Activated effector memory CD4-positive, alpha-beta T cell treated with Interleukin-2 at 50 U/mL for 16 hours (primary cell): ENCODE measurements around the gene TRERF1.

ENCODE experiments used
- DNase-seq: peaks from one replicate; pipeline ENCODE4 v3.0.0-alpha.2; 2020

TRERF1 gene

DNA sequence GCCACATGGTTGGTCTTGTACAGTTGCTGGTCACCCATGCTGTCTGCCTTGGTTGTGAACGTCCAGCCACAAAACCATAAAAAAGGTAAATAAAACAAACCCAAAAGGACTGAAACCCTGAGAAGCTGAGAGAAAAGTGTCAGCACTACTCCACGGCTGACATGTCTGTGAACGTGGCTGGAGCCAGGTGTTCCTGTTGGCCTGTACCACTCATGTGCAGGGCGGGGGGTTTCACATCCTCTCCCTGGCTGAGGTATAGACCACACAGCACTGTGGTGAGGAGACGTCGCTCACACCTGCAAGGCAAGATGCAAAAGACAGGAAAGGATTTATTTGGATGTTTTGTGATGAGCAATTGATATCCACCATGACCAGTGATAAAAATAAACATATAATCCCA, 182.2 kb downstream of the TRERF1 start:
- no peak for DNase-seq

DNA sequence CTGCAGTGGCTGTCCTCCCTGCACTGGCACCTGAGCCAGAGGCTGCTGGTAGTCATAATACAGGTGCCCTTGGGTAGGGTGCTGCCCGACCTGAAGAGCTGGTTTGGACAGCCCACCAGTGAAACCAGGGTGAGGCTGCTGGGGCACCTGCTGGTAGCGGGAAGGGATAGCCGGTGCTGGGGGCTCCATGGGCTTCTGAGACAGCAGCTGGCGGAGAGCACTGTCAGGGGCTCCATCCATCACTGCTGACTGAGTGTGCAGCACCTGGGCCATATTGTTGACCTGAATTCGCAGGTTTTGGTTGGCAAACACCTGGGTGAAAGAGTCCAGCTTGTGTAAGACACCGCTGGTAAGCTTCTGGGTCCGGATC, 182.9 kb downstream of the TRERF1 start:
- DNase-seq, result no peak

DNA sequence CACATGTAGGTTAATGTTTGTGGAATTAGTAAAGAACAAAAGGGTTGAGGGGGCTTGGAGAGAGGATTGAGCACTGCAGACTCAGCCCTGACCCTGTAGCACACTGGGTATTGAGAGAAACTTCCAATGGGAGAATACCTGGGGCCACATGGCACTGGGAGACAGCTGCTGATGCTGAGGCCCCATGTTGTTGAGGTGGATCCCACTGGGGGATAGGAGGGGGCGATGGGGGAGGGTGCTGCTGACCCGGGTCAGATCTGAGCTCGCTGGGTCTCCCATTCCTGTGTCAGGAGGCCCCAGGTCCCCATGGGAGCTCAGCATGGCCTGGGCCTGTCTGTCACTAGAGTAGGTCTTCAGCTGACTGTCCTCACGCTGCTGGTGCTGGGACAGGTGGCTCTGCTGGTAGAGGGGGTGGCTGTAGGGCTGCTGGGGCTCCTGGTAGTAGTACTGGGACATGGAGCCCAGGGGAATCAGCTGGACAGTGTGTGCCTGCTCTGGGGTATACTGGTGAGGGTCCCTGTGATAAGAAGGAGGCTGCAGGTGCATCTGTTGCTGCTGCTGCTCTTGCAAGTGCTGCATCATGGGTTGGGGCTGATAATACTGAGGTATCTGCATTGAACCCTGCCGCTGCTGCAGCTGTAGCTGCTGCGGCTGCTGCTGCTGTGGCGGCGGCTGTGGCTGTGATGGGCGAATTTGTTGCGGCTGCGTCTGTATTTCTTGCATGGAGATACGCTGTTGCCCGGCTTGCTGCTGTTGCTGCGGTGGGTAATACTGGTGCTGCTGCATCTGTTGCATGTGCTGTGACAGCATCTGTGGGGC, 183.5 kb downstream of the TRERF1 start:
- no peak for DNase-seq

DNA sequence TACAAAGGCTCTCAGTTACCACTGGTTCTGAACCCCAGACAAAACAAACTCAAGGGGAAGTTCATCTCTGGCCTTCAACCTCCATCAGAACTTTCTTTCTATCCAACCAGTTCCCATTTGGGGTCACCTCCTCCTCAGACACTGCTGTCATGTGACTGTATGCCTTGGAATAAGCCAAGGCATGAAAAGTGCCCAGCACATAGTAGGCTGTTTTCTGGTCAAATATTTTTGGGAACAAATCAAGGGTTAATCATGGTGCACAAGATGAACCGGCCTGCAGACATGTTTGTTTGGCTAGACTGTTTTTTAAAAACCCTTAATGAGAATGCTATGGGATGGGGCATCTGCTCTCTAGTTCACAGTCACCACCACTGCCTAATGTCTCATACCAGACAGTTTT, 185.2 kb downstream of the TRERF1 start:
- DNase-seq, result no peak

DNA sequence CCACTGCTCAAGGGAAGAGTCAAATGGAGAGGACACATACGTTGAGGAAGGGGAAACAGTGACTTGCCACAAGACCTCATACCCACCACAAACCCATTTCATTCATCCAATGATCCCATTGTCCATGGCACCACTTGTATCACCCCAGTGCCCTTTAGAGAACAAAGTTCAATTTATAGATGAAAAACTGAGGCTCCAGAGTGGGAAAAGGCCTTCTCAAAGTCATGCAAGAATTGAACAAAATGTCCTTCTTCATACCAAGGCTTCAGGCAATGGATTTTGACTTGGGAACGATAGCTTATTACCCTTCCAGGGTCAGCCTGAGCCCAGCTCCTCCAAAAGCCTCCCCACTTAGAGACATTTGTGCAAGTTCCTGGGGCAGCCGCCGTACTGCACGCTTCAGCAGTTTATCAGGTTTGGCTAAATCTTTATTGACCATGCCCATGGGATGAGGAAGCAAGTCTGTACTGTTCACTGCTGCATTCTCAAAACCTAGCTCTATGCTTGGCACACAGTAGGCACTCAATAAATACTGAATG, 186.8 kb downstream of the TRERF1 start:
- no peak for DNase-seq

DNA sequence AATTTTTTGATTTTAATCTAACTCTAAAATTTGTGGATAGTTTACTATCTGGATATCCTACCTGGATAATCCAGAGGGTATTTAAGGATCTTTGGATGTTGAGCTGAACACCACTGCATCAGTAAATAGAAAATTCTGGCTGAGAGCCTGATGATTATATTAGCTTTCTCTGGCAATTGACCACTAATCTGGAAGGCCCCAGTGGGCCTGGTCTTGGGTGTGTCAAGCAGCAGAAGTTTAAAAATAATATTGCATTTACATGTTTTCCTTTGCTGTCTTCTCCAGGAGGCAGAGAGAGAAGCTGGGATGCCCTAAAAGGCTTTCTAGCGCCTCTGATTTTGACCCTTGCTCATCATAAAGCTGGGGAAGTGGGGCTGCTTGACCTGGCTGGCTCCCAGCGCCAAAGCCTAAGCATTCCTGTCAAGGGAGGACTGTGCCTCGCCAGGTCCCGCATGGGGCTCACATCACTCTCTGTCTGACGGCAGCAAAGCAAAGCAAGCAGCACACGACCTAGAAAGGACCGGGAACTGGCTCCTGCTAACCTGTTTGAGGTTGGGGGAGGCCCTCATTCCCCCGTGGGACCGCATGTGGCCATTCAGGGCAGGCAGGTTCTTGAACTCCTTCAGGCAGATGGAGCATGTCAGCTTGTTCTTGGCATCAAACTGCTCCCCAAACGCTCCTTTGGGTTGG, 187.4 kb downstream of the TRERF1 start:
- no peak for DNase-seq

DNA sequence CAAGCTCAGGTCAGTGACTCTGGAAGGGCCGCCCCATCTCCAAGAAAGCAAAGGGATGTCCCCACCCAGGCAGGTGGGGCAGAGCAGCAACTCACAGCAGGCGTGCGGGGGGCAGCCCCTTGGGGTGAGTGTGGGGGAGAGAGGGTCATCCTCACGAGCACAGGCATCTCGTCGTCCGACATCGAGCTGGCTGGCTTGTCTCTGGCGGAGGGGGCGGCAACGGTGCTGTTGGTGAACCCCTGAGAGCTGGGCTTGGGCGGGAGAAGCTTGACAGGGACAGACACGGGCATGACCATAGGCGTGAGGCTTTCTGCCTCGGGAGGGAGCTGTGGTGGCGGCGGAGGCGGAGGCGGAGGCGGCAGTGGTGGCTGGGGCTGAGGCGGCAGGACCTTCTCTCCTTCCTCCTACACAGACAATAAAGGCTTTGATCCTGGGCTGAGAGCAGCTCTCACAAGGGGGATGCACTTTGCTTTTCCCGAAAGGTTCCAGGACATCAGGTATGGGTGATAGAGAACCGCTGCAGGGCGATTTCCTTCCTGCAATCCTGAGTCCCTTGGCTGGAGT, 188.5 kb downstream of the TRERF1 start:
- DNase-seq, result no peak

DNA sequence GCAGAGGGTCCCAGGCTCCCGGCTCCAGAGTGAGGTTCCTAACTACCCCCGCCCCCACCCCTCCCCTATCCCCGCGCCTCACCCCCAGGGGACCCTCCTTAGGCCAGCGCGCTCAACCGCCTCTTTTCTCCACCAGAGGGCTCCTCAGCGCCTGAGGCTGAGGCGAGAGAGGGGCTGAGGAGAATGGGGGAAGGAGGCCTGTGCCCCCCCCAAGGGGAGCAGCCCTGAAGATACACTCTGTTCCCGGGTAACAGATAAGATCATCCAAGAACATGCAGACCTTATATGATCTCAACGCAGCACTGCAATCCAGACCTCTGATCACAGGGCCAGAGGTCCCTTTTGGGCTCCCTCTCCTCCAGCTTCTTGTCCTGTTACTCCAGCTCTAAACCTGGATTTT, 190.8 kb downstream of the TRERF1 start:
- no peak for DNase-seq

DNA sequence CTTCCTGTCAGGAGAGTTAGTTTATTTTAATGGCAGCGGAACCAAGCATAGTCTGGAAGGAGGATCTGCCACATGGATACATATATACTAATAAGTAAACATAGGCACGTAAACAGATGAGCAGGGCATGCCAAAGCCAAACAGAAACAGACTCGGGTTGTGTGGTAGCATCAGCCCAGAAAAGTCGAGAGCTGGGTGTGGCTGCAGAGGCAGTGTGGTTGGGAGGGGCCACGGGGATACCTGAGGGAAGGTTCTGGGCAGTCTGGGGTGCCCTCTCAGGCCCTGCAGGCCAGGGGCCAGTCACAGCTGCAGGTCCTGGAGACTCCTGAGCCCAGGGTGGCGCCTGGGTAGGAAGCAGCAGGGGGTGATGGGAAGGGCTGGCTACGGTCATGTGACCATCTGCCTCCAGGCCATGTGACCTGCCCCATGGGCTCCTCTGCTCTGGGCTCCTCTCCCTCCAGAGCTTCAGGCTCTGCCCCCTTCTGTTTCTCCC, 191.3 kb downstream of the TRERF1 start:
- DNase-seq, result no peak

DNA sequence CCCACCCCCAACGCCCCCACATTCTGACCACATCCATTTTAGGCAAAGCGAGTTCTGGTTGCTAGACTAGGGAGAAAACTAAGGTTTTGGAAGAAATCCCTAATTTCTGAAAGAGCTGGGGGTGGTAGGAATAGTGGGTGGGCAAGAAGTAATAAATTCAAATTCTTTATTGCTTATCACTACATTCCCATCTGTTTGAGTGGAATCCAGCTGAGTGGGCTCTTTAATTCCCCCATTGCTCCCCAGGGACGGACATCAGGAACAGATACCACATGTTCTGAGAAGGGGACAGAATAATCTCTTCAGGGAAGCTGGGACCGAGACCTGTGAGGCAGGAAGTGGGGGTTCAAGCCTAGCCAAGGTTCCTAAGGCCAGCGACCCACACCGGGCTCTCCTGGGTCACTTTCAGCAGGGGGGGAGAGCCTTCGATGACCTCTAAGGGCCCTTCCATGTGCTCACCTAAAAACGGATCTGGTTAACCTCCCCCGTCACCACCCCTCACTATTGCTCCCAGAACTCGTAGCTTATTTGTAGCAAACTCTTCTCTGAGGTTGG, 191.8 kb downstream of the TRERF1 start:
- DNase-seq, result no peak

DNA sequence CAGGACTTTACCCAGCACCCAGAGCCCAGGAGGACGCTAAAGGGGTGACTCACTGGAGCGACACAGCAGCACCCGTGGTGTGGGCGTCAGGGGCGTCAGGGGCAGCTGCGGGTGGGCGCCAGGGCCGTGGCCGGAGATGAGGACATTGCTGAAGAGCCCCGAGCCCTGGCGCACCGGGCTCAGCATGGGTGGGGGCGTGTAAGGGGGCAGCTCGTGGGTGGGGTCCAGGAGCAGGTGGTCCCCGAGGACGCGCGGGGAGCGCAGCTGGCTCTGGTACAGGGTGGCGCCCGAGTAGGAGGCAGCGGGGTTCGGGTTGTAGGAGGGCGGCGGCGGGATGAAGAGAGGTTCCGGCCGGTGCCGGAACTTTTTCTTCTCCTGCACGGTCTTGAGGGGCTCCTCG, 192.4 kb downstream of the TRERF1 start:
- no peak for DNase-seq

DNA sequence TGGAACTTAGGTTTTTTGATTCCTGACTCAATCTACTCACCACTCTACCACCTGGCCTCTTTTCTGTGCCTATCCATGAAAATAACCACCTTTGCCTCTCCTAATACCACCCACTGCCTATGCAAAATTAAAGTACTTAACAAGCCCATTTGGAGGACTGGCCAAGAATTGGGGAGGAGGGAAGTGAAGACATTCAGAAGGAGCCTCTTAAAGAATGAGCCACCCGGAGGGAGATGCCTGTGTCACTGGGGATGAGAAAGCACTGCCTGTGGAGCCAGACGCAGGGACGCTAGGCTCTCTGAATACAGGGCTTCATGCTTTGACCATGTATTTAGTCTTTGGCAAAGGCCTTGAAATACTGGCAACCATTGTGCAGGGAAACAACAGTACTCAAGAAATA, 194.1 kb downstream of the TRERF1 start:
- no peak for DNase-seq

DNA sequence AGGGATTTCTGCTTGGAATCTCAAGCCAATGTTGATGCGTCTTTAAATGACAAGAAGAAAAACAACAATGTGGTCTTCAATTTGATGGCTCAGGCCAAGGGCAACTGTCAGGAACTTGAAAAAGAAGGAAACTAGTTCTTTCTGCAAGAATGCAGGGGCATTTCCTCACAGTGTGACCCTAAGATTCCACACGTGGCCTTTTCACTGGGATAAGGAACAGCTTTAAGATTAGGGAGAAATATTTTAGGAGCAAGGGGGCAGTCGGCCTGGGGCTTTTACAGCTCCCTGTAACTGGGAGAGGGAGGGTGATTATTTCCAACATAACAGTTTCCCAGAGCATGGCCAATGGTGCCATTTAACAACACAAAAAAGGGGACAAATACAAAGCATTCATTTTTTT, 194.7 kb downstream of the TRERF1 start:
- DNase-seq, result no peak

DNA sequence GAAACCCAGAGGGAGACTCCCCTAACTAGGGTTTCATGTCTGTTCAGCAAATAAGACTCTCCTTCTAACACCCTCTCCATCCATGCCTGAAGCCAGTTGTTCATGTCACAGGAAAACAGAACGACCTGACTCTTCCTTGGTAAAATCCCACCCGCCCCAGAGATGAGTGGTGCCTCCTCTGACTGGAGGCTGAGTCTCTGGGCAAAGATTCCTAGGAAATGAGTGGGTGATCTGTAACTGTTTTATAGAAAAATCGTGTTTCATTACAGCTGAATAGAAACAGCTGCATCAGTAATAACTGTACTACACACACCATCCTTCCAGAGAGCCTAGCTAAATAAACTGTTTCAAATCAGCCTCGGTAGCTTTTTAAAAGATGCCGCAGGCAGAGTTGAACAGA, 196.7 kb downstream of the TRERF1 start:
- DNase-seq, result no peak

DNA sequence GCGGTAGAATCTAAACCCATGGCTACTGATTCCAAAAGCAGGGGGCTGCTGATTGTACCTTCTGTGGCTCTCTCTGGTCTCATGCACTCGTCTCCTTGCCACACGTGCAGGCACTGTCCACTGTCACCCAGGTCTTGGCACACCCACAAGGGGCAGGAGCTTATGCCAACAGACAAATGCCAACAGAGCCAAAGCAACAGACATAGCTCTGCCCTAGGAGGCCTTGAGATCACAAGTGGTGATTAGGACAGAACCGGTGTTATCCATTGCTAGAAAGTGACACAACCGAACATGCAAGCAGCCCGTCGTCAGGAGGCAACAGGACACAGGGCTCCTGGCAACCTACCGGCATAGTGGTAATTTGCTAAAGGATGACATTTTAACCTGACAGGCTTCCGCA, 197.2 kb downstream of the TRERF1 start:
- no peak for DNase-seq

DNA sequence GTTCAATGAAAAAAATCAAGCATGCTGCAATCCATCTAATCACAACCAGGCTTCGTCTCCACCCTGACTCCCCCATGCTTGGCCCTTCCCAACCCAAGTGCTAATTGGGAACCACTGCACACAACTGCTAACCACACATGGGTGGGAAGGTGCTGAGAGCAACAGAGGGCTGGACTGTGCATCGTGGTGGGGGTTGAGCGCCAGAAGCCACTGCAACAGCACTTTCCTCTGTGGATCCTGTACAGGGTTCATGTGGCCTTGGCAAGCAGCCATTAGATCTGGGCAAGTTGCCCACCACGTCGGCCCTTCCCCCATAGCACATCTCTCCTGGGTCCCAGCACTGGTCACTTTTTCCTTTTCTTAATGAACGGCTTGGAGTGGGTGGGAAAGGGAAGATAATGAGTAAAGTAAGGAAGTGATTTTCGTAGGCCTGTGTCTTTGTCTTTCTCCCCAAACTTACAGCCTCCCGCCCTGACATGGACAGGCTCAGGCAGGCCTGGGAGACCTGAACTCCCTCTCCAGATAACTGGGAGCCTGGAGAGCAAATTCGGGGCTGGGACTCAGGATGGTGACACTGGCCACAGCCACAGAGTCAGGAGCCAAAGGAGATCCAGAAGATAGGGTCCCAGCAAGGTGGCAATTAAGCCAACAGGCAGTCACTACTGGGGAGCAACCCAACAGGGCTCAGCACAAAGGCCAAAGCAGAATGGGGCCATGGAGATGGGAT, 199.7 kb downstream of the TRERF1 start:
- no peak for DNase-seq

DNA sequence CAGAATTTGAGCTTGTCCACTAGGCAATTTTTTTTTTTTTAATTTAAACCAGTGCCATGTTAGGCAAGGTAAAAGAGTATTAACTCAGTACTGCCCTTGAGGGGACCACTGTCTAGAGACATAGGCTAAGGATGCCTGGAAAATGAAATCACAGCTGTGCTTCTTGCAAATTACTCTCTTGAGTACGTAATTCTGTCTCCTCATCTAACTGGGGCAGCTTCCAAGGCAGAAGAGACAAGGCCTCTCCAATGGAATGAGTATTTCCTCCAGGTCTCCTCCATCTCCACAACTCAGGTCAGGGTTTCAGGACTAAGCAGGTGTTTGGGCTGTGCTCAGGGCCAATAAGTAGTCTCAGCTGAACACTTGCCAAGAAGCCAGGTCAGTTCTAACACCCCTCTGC, 200.2 kb downstream of the TRERF1 start:
- DNase-seq, result no peak

DNA sequence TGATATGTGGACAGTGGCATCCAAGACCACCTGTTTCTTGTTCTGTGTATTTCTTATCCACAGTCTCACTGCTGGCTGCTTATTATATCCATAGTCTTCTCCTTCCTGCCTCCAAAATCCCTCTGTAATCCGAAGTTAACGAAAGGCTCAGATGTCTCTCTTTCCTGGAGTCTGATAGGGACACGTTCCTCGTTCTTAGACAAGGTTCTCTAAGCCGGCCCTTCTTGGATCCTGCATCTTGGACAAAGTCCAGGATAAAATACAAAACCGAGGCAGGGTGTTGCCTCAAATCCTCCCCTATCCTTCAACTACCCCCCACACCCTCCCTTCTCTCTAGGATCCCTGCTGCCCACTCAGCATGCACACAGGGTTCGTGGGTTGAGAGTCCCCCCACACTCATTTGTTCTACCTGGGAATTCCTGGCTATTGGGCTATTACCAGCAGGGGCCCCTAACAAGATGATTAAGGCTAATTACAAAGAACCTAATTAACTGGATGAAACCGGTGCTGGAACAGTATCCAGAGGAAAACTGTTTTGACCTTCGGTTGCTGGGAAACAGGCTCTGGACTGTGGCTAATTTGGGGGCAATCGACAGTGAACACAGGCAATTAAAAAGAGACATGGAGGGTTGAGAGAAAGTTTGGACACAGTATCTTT, 201.3 kb downstream of the TRERF1 start:
- no peak for DNase-seq

DNA sequence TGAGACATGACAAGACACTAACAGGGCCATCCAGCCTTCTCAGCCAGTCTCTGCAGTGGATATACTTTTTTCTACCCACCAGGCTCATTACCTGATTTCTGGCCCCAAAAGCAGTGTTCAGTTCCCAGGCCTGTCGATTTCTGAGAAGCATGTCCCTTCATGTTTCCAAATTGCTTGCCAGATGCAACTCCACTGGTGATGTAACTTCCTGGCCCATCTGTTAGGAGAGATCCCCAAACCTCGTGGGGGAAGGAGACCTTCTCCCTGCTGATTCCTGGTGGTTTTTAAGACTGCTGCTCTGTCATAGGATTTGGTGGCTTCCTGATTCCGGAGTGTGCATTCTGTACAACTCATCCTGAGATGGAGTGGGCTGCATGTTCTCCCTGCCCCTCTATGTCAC, 202.4 kb downstream of the TRERF1 start:
- no peak for DNase-seq

DNA sequence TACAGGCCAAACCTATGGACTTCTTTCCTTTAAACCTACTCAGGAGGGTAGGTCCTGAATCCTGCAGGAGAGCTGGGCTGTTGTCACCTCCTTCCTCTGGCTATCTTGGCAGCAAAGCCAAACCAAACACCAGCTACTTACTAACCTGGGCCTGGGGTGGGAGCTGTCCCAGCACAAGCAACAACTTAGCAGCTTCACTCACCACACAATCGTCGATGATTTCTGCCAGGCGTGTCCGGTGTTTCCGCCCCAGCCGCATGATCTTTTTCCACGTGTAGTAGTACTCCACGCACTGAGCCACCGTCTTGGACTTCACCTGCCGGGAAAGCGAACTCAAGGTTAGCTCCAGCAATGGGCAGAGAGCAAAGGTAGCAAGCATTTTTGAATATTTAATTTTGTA, 208.7 kb downstream of the TRERF1 start:
- DNase-seq, result no peak

DNA sequence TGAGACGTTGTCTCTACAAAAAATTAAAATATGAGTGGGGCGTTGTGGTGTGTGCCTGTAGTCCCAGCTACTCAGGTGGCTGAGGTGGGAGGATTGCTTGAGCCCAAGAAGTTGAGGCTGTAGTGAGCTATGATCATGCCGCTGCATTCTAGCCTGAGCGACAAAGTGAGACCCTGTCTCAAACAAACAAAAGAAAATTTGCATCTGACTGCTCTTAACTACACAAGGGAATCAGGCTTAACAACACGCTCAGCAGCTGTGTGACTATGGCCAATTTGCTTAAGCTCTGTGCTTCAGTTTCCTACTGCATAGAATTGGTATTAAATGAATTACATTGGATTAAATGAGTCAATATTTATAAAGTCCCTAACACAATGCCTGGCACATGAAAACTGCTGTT, 209.8 kb downstream of the TRERF1 start:
- no peak for DNase-seq

DNA sequence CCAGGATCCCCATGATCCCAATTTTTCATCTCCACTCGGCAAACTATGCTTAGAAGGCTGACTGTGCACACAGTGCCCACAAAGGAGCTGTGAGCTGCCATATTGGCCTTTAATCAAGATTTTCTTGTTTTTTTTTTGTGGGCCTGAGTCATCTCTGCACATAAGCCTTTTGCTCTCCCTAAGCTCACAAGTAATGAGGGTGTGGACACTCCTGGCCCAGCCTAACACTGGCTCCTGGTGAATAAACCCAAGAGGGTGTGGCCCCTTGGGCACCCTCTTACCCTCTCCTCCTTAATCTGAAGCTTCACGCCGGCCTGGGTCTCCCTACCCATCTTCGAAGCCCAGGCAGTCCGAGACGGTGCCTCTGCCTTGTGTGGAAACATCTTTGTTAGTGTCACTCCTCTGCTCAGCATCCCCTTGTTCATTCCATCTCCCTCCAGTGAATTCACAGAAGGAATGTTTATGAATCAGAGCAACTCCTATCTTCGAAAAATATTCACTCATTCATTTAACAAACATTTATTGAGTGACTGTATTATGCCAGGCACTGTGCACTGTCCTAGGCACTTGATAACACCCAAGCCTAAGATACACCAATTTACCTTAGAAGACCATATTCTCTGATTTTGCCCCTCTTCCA, 211.9 kb downstream of the TRERF1 start:
- no peak for DNase-seq
